PFSK-1 (cell line): ENCODE data around the gene RBP5.

Experiments
- POLR2AphosphoS5 ChIP-seq: IDR thresholded peaks from 2 replicates; pipeline ENCODE4 v1.6.1; 2012; ENCODE audit warnings: low read depth, mild to moderate bottlenecking, control low read depth, low read length, moderate library complexity
- SIN3A ChIP-seq: IDR thresholded peaks from 2 replicates; pipeline ENCODE4 v1.6.1; 2012; ENCODE audit warnings: mild to moderate bottlenecking, low read length, moderate library complexity, borderline replicate concordance; ENCODE audit not compliant: insufficient read depth
- TF ChIP-seq, protein P1 (sequence below), 2 experiments: IDR thresholded peaks; 2 replicates each; pipeline versions ENCODE4 v1.6.1 to v1.8.0; 2011 to 2012; ENCODE audit warnings: low read depth in 2 of 2, low read length in 2 of 2, control low read depth in 1 of 2, inconsistent platforms in 1 of 2, mild to moderate bottlenecking in 1 of 2, moderate library complexity in 1 of 2; ENCODE audit not compliant: insufficient read depth in 1 of 2

DNA sequence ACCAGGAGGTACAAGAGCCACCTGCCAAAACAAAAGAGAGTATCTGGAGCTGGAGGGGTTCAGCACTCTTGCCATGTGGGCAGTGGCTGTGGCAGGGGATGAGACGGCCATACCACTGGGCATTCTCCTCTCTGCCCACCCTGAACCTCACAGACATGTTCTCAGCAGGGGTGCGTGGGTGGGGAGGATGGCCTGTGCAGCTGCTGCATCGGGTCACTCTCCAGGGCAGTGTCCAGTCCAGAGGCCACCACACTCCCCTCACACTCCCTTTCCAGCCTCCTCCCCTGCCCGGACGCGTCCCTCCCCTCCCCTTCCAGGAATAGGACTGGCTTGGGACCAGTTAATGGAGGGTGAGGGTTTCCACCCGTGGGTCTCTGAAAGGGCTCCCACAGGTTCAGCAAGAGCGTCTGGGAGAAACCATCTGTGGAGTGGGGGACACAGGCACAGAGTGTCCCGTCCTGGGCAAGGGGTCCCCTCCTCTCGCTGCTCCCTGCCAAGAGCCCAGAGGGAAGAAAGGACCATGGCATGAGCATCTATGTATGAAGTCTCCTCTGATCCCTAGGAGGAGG, 36.9 kb downstream of the RBP5 start:
- TF ChIP-seq POLR2AphosphoS5 (no peak), SIN3A (no peak)
- TF ChIP-seq, protein P1, sequence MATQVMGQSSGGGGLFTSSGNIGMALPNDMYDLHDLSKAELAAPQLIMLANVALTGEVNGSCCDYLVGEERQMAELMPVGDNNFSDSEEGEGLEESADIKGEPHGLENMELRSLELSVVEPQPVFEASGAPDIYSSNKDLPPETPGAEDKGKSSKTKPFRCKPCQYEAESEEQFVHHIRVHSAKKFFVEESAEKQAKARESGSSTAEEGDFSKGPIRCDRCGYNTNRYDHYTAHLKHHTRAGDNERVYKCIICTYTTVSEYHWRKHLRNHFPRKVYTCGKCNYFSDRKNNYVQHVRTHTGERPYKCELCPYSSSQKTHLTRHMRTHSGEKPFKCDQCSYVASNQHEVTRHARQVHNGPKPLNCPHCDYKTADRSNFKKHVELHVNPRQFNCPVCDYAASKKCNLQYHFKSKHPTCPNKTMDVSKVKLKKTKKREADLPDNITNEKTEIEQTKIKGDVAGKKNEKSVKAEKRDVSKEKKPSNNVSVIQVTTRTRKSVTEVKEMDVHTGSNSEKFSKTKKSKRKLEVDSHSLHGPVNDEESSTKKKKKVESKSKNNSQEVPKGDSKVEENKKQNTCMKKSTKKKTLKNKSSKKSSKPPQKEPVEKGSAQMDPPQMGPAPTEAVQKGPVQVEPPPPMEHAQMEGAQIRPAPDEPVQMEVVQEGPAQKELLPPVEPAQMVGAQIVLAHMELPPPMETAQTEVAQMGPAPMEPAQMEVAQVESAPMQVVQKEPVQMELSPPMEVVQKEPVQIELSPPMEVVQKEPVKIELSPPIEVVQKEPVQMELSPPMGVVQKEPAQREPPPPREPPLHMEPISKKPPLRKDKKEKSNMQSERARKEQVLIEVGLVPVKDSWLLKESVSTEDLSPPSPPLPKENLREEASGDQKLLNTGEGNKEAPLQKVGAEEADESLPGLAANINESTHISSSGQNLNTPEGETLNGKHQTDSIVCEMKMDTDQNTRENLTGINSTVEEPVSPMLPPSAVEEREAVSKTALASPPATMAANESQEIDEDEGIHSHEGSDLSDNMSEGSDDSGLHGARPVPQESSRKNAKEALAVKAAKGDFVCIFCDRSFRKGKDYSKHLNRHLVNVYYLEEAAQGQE (IDR thresholded peaks at IDR 0.05; ENCODE audit: insufficient read depth in 1 of 2, low read depth in 2 of 2, low read length in 2 of 2) = no peak
